Kidney tubule cell (primary cell): Measurements from ENCODE around the gene RNF144A.

Experiments
- DNase-seq: peaks from one replicate; pipeline ENCODE4 v3.0.0-alpha.2; 2018; ENCODE audit warnings: low spot score

Gene RNF144A

GRCh38 chr2:6947929-6948676 is 30.9 kb downstream of the RNF144A start:
- DNase-seq, result no peak

GRCh38 chr2:6948677-6949351 is 31.6 kb downstream of the RNF144A start:
- DNase-seq, result no peak

GRCh38 chr2:6951046-6951445 is 33.8 kb downstream of the RNF144A start:
- no peak for DNase-seq

- DNase-seq, result no peak
Observed at GRCh38 chr2:6952101-6952500, 34.9 kb downstream of the RNF144A start.

GRCh38 chr2:6954586-6954985 is 37.4 kb downstream of the RNF144A start:
- no peak for DNase-seq

- DNase-seq, result no peak
Observed at GRCh38 chr2:6955511-6956136, 38.4 kb downstream of the RNF144A start.

- DNase-seq, result no peak
Observed at GRCh38 chr2:6956566-6956965, 39.4 kb downstream of the RNF144A start.

GRCh38 chr2:6957031-6957714 is 40.0 kb downstream of the RNF144A start:
- no peak for DNase-seq

GRCh38 chr2:6957910-6958615 is 40.9 kb downstream of the RNF144A start:
- DNase-seq, result no peak

GRCh38 chr2:6958616-6959235 is 41.5 kb downstream of the RNF144A start:
- DNase-seq, result no peak

GRCh38 chr2:6959751-6960150 is 42.5 kb downstream of the RNF144A start:
- no peak for DNase-seq

- peak; percentile 23 for DNase-seq
Observed at GRCh38 chr2:6960659-6961058, 43.4 kb downstream of the RNF144A start.

GRCh38 chr2:6963727-6964126 is 46.5 kb downstream of the RNF144A start:
- no peak for DNase-seq

GRCh38 chr2:6965071-6965795 is 48.0 kb downstream of the RNF144A start:
- DNase-seq, result no peak

- DNase-seq, result no peak
Observed at GRCh38 chr2:6966446-6966940, 49.3 kb downstream of the RNF144A start.

- DNase-seq, result no peak
Observed at GRCh38 chr2:6967301-6967700, 50.1 kb downstream of the RNF144A start.

- DNase-seq, result no peak
Observed at GRCh38 chr2:6968319-6969100, 51.3 kb downstream of the RNF144A start.

- no peak for DNase-seq
Observed at GRCh38 chr2:6970551-6970950, 53.3 kb downstream of the RNF144A start.

GRCh38 chr2:6970976-6971480 is 53.8 kb downstream of the RNF144A start:
- no peak for DNase-seq

- DNase-seq, result no peak
Observed at GRCh38 chr2:6971502-6971901, 54.3 kb downstream of the RNF144A start.
